Thyroid gland (tissue), 4 donors: ENCODE data around the gene CCDC87. TPM values are rescaled to one million over a fixed set of nuclear protein-coding genes. Genes with fewer than 3 reads are reported as not detected.

Experiments used
- DNase-seq, 2 donors: peaks; one replicate each; pipeline ENCODE4 v3.0.0-alpha.2; 2019
- H3K27ac ChIP-seq, 3 donors: fragments of 200-600 bp; sonication (generic); 1 replicate in 2 of 3; 2 replicates in 1 of 3; pipeline ENCODE4 v1.5.1; 2016 to 2019; ENCODE audit warnings: mild to moderate bottlenecking in 1 of 3, moderate library complexity in 1 of 3
- H3K27me3 ChIP-seq: fragments of 200-600 bp; sonication (generic); one replicate; pipeline ENCODE4 v1.5.1; 2019
- H3K36me3 ChIP-seq, 2 donors: fragments of 200-600 bp; sonication (generic); one replicate each; pipeline ENCODE4 v1.5.1; 2016 to 2019
- H3K4me1 ChIP-seq, 2 donors: fragments of 200-600 bp; sonication (generic); one replicate each; pipeline ENCODE4 v1.5.1; 2017 to 2019
- H3K4me3 ChIP-seq, 3 donors: fragments of 200-600 bp; sonication (generic); replicated peaks in 1 of 3; 1 replicate in 2 of 3; 2 replicates in 1 of 3; pipeline ENCODE4 v1.5.1; 2016; ENCODE audit warnings: mild to moderate bottlenecking in 1 of 3
- H3K9me3 ChIP-seq: fragments of 200-600 bp; sonication (generic); one replicate; pipeline ENCODE4 v1.5.1; 2017
- POLR2A ChIP-seq, 2 donors: fragments of 450-650 bp; IDR thresholded peaks; one replicate each; pipeline ENCODE4 v1.6.1; 2017; ENCODE audit warnings: antibody characterized with exemption in 2 of 2, mild to moderate bottlenecking in 2 of 2, moderate library complexity in 1 of 2
- WGBS, 2 donors: methylation state at CpG; one replicate each; pipeline ENCODE4 v1.1.5; 2017; 5-methylcytosine and 5-hydroxymethylcytosine counted together
- intact Hi-C: fragments of 100-400 bp; cut with DNase I; formaldehyde crosslinking; loops from one replicate; pipeline ENCODE4 v1.15.1; 2023
- total RNA-seq, 4 donors: library from RNA; depleted of rRNA; stranded (reverse); fragments of >200 nt; gene quantifications; one replicate each; pipeline ENCODE4 v1.2.3, GENCODE V29; 2016
- TF ChIP-seq, protein P1 (sequence below), 6 experiments: fragments of 200-600 bp in 3 of 6; fragments of 450-650 bp in 3 of 6; sonication (generic) in 3 of 6; IDR thresholded peaks; one replicate each; pipeline ENCODE4 v1.5.1; 2016 to 2019; ENCODE audit warnings: antibody characterized with exemption in 6 of 6, mild to moderate bottlenecking in 2 of 6, inconsistent platforms in 1 of 6, moderate library complexity in 1 of 6

The CCDC87 gene
- total RNA-seq, 4 donors from 2014 or later = 0.92 to 2.1 (median 1.1) TPM

DNA sequence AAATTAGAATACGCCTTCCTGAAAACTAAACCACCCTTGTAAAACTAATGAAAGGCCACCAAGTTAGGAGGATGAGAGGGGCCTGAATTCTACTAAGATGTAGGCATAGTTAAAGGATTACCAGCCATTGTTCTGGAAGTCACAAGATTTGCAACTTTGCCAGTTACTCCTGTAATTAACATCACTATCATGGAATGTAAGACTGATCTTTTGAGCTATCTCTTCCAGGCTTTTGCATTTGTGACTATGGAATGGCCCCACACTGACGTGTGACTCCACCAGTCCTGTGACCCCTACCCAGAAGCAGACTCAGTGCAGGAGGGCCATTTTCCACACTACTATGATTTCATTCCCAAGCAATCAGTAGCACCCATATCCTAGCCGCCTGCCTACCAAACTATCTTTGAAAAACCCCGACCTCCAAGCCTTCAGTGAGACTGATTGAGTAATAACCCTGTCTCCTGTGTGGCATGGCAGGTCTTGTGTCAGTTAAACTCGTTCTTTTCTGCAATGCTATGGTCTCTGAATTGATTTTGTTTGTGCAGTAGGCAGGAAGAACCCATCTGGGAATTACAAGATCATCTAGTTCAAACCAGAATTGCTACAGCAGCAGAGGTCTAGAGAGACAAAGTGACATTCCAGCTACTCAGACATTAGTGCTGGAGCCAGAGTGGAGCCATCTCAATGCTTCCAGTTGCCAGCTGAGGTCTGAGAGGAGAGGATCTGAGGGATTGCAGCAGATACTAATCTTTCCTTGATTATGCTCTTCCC is 22.6 kb downstream of the CCDC87 start:
- intact Hi-C loops = no loop called here
- TF ChIP-seq, protein P1, sequence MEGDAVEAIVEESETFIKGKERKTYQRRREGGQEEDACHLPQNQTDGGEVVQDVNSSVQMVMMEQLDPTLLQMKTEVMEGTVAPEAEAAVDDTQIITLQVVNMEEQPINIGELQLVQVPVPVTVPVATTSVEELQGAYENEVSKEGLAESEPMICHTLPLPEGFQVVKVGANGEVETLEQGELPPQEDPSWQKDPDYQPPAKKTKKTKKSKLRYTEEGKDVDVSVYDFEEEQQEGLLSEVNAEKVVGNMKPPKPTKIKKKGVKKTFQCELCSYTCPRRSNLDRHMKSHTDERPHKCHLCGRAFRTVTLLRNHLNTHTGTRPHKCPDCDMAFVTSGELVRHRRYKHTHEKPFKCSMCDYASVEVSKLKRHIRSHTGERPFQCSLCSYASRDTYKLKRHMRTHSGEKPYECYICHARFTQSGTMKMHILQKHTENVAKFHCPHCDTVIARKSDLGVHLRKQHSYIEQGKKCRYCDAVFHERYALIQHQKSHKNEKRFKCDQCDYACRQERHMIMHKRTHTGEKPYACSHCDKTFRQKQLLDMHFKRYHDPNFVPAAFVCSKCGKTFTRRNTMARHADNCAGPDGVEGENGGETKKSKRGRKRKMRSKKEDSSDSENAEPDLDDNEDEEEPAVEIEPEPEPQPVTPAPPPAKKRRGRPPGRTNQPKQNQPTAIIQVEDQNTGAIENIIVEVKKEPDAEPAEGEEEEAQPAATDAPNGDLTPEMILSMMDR (IDR thresholded peaks at IDR 0.05) = no peak
- TF ChIP-seq POLR2A (IDR thresholded peaks at IDR 0.05) = no peak
- no peaks in the 10 kb centered on the region for H3K9me3 ChIP-seq
- no peak overlapping the region for H3K4me3 ChIP-seq
- DNase-seq = peak in 1 of 2 donors; percentile 40
- no peaks in the 10 kb centered on the region for H3K27me3 ChIP-seq
- no peaks in the 10 kb centered on the region for H3K36me3 ChIP-seq
- WGBS, 2 donors = 53 to 59% methylated on average over 5 of the region's 5 CpGs
- H3K4me1 ChIP-seq = peaks cover 3 to 32% of the 10 kb centered on the region in 2 donors
- peak overlapping the region in 2 of 3 donors; percentile 4 to 11 for H3K27ac ChIP-seq

GRCh38 chr11:66569076-66569475 is 23.8 kb downstream of the CCDC87 start:
- Histone ChIP-seq H3K4me1 (peaks cover 3 to 32% of the 10 kb centered on the region in 2 donors), H3K36me3 (no peaks in the 10 kb centered on the region), H3K27me3 (no peaks in the 10 kb centered on the region), H3K9me3 (no peaks in the 10 kb centered on the region), H3K27ac (no peak overlapping the region), H3K4me3 (no peak overlapping the region)
- 58 to 68% methylated on average over 7 of the region's 7 CpGs for WGBS, 2 donors
- DNase-seq = no peak
- intact Hi-C loops = no loop called here
- no peak for TF ChIP-seq POLR2A (IDR thresholded peaks at IDR 0.05)
- TF ChIP-seq, protein P1 (IDR thresholded peaks at IDR 0.05) = no peak

DNA sequence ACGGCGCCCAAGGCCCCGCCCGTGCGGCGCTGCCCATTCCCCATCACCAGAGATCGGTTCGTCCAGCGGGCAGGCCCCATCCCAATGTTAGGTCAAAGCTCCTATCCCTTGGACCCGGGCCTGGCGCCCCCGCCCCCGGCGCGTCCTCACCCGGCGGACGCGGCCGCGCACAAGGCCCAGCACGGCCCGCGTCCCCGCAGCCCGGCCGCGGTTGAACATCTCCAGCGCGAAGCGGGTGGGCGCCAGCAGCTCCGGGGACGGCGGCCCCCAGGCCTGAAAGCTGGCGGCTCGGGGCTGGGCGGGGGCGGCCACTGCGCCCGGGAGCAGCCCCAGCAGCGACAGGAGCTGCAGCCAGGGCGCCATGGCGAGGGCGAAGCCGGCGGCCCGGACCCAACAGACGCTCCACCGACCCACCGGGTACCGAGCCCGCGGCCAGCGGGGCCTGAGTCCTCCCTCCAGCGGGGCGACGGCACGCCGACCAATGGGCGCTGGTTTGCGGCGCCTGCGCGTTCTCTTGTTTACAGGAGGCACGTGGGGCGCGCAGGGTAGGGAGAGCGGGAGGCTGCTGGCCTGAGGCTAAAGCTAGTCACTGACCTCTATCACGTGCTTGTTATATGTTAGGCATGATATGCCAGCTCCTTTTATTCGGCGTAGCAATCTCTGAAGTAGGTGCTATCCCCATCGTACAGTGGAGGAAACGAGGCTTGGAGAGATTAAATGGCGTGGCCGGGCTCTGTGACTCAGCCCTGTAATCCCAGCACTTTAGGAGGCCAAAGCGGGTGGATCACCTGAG is 24.5 kb downstream of the CCDC87 start, which contains the start of gene CTSF:
CTSF (minus strand) TSS at position 483 of the 793 bp plus-strand sequence; CDS start at position 363, 120 bp downstream.
- Histone ChIP-seq H3K9me3 (no peaks in the 10 kb centered on the region), H3K4me1 (peaks cover 3 to 32% of the 10 kb centered on the region in 2 donors), H3K27me3 (no peaks in the 10 kb centered on the region), H3K4me3 (peak within 1 kb of the TSS; percentile 10 to 64 (median 47)), H3K36me3 (no peaks in the 10 kb centered on the region), H3K27ac (no peak within 1 kb of the TSS)
- DNase-seq = peak; percentile 69 to 77
- TF ChIP-seq POLR2A (IDR thresholded peaks at IDR 0.05) = peak in 1 of 2 donors; percentile 9
- TF ChIP-seq, protein P1 (IDR thresholded peaks at IDR 0.05) = no peak
- intact Hi-C loops = no loop called here
- 12 to 26% methylated on average over 11 to 27 of the region's 77 CpGs for WGBS, 2 donors

- no peaks in the 10 kb centered on the region for H3K9me3 ChIP-seq
- H3K27me3 ChIP-seq = no peaks in the 10 kb centered on the region
- intact Hi-C loops = no loop called here
- peaks cover 3 to 32% of the 10 kb centered on the region in 2 donors for H3K4me1 ChIP-seq
- H3K4me3 ChIP-seq = peak overlapping the region in 1 of 3 donors; percentile 64
- DNase-seq = no peak
- WGBS, 2 donors = 87 to 89% methylated on average over 4 to 7 of the region's 15 CpGs
- no peaks in the 10 kb centered on the region for H3K36me3 ChIP-seq
- no peak overlapping the region for H3K27ac ChIP-seq
- TF ChIP-seq, protein P1 (IDR thresholded peaks at IDR 0.05) = no peak
- no peak for TF ChIP-seq POLR2A (IDR thresholded peaks at IDR 0.05)
Observed at GRCh38 chr11:66567787-66568123, 25.1 kb downstream of the CCDC87 start.
